ENCODE data around the gene ETS2.

DNA sequence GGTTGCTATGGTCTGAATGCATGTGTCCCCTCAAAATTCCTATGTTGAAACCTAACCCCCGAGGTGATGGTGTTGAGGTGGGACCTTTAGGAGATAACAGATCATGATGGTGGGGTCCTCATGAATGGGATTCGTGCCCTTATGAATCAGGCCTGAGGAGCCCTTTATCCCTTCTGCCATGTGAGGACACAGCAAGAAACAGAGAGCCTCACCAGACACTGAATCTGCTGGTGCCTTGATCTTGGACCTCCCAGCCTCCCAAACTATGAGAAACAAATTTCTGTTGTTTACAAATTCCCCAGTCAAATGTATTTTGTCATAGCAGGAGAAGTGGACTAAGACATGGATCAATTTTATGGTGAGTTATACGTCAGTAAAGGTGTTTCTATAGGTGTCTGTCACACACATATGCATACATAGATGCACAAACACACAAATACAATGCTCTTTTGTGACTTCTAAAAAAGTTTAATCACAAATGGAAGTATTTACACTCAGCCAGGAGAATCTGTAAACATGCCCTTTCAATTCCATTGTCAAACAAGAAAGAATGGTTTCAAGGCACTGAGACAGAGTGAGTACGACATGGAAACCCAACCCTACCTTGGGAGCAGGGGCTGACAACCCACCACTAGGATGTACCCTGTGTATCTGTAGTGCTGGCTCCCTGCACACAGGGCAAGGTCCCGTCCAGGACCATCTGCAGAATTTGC is 5.5 kb upstream of the ETS2 start:
- TF ChIP-seq EZH2phosphoT487 (conservative IDR thresholded peaks at IDR 0.05; ENCODE audit: low read length), result no peak
- no peak for TF ChIP-seq CTCF (IDR thresholded peaks at IDR 0.05; ENCODE audit: insufficient read depth, low read length, poor library complexity, severe bottlenecking)
